ENCODE data around the gene CSNK2A3. TPM values are rescaled to one million over a fixed set of nuclear protein-coding genes. Genes with fewer than 3 reads are reported as not detected.
A peak's percentile ranks its signal among the peaks of the same experiment; 100 is the strongest.
"Not testable (repeated sequence)": the region's sequence is repeated elsewhere in the genome, so short reads cannot be mapped to it uniquely, and the experiment has no call there.

The CSNK2A3 gene
- total RNA-seq: 2.3 and 3.9 TPM in 2 replicates

DNA sequence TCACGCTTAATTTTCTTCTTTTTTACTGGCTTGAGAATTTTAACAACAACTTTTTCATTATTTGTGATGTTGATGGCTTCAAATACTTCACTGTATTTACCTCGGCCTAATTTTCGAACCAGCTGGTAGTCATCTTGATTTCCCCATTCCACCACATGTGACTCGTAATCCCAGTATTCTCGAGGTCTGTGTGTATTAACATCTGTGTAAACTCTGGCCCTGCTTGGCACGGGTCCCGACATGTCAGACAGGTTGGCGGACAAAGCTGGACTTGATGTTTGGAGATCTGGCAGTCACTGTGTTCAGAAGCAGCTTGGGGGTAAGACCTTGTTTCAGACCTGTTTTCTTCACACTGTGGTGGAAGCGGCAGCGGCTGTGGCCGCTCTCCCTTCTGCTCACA is at the start of gene CSNK2A3:
TSS of gene CSNK2A3 (minus strand) at position 373 of the 400 bp plus-strand sequence. CDS start at position 242, 131 bp downstream.
- not testable (repeated sequence) for DNase-seq (ENCODE audit: low read depth)

DNA sequence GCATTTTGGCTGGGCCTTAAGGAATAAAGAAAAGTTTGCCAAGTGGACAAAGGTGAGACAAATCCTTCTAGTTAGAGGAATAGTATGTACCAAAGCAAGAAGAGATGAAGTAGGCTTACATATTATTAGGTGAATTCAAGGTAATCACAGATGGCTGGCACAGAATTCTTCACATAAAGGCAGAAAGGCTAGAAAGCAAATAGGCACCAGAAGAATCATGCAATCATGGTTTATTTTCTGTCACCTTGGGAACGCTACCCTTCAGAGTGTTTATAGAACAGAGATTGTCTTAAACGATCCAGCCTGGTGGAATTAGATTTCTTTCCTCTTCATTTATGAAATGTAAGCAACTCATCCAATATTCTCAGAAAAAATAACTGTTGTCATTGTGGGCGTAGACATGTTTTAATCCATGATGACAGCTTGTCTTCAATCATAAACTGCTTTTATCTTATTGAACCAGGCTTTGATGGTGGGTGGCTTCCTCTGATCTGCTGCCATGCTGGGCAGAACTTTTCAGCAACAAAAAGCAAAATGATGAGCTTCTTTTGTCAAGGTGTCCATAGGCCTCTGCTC is 49.0 kb upstream of the CSNK2A3 start:
- TF ChIP-seq CTCF (IDR thresholded peaks at IDR 0.05; ENCODE audit: insufficient read depth, low read depth, low read length): no peak
- no peak for DNase-seq (ENCODE audit: low read depth)
- H3K4me3 ChIP-seq (ENCODE audit: low read depth, low read length): no peak overlapping the region

More for the DNA sequence above, at the start of gene CSNK2A3:
- not testable (repeated sequence) for H3K4me3 ChIP-seq (ENCODE audit: low read depth, low read length)

GRCh38 chr11:11400635-11401232 is 47.7 kb upstream of the CSNK2A3 start:
- no peak overlapping the region for H3K4me3 ChIP-seq (ENCODE audit: low read depth, low read length)
- peak; percentile 43 for TF ChIP-seq CTCF (IDR thresholded peaks at IDR 0.05; ENCODE audit: insufficient read depth, low read depth, low read length)
- no peak for DNase-seq (ENCODE audit: low read depth)

DNA sequence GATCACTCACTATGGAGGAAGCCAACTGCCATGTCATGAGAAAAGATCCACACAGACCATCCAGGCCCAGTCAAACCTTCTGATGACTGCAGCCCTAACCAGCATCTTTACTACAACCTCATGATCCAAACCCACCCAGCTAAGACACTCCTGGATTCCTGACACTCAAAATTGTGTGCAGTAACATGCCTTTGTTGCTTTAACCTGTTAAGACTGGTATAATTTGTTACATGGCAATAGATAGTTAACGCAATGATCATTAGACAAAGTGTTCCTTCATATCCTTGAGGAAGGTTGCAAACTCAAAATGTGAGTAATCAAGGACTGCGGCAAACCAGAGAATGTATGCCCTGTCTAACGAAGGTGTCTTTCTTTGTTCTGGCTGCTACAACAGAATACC is 47.1 kb upstream of the CSNK2A3 start:
- no peak overlapping the region for H3K4me3 ChIP-seq (ENCODE audit: low read depth, low read length)
- DNase-seq (ENCODE audit: low read depth): no peak
- TF ChIP-seq CTCF (IDR thresholded peaks at IDR 0.05; ENCODE audit: insufficient read depth, low read depth, low read length): no peak

DNA sequence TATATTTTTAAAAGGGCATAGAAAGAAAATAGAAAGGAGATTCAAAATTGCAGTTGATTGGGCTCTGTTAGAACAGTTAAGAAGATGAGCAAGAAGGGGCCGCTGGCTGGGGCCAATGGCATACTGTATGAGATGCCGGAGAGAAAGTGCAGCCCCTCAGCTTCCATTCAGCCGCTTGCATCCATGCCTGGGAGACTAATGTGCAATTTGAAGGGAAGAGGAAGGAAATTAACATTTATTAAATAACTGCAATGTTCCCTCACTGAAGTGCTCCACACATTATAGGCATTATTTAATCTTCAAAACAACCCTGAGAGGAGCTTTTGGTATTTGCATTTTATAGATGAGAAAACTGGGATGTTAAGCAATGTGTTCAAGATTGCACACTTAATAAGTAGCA is 44.7 kb upstream of the CSNK2A3 start:
- TF ChIP-seq CTCF (IDR thresholded peaks at IDR 0.05; ENCODE audit: insufficient read depth, low read depth, low read length): no peak
- no peak overlapping the region for H3K4me3 ChIP-seq (ENCODE audit: low read depth, low read length)
- DNase-seq (ENCODE audit: low read depth): no peak

GRCh38 chr11:11397036-11397415 is 44.0 kb upstream of the CSNK2A3 start:
- no peak overlapping the region for H3K4me3 ChIP-seq (ENCODE audit: low read depth, low read length)
- TF ChIP-seq CTCF (IDR thresholded peaks at IDR 0.05; ENCODE audit: insufficient read depth, low read depth, low read length): no peak
- no peak for DNase-seq (ENCODE audit: low read depth)

GRCh38 chr11:11396301-11397035 is 43.4 kb upstream of the CSNK2A3 start:
- DNase-seq (ENCODE audit: low read depth): peak; percentile 89
- TF ChIP-seq CTCF (IDR thresholded peaks at IDR 0.05; ENCODE audit: insufficient read depth, low read depth, low read length): no peak
- no peak overlapping the region for H3K4me3 ChIP-seq (ENCODE audit: low read depth, low read length)

All from fibroblast of villous mesenchyme (primary cell).